Stimulated activated CD4-positive, alpha-beta T cell treated with anti-CD3 and anti-CD28 coated beads, Interleukin-15, amount 100 ng/mL, for 24 hours (primary cell): ENCODE measurements around the gene RAB11B.
"Not testable (repeated sequence)": the region's sequence is repeated elsewhere in the genome, so short reads cannot be mapped to it uniquely, and the experiment has no call there.

Experiments
- DNase-seq: peaks from one replicate; pipeline ENCODE4 v3.0.0-alpha.2; 2020

Gene RAB11B

GRCh38 chr19:8396563-8397203, 6.5 kb downstream of the RAB11B start:
- peak; percentile 77 for DNase-seq

GRCh38 chr19:8397271-8397670, 7.1 kb downstream of the RAB11B start:
- DNase-seq = no peak

GRCh38 chr19:8397746-8398310, 7.7 kb downstream of the RAB11B start:
- DNase-seq = no peak

GRCh38 chr19:8398311-8398771, 8.2 kb downstream of the RAB11B start:
- DNase-seq = no peak

GRCh38 chr19:8399681-8400188, 9.6 kb downstream of the RAB11B start:
- DNase-seq = no peak

GRCh38 chr19:8401981-8402411, 11.8 kb downstream of the RAB11B start:
- no peak for DNase-seq

GRCh38 chr19:8403098-8403819, 13.1 kb downstream of the RAB11B start:
- DNase-seq = no peak

GRCh38 chr19:8403820-8404109, 13.6 kb downstream of the RAB11B start:
- DNase-seq = no peak

- no peak for DNase-seq
Measured at GRCh38 chr19:8404391-8405151, 14.4 kb downstream of the RAB11B start.

- not testable (repeated sequence) for DNase-seq
Measured at GRCh38 chr19:8410718-8411117, 20.6 kb downstream of the RAB11B start.

- peak; percentile 97 for DNase-seq
Measured at GRCh38 chr19:8412783-8413628, 22.8 kb downstream of the RAB11B start, which contains the start of gene MARCHF2. MARCHF2 (plus strand) TSS chr19:8413305; CDS start chr19:8421841, 8,536 bp downstream.

GRCh38 chr19:8413629-8413995, 23.5 kb downstream of the RAB11B start:
- no peak for DNase-seq

GRCh38 chr19:8416796-8417195, 26.6 kb downstream of the RAB11B start:
- DNase-seq = no peak

- no peak for DNase-seq
Measured at GRCh38 chr19:8421484-8422461, 31.6 kb downstream of the RAB11B start.

- DNase-seq = no peak
Measured at GRCh38 chr19:8423817-8424223, 33.7 kb downstream of the RAB11B start.

GRCh38 chr19:8425331-8425730, 35.2 kb downstream of the RAB11B start:
- not testable (repeated sequence) for DNase-seq

GRCh38 chr19:8426283-8426682, 36.1 kb downstream of the RAB11B start:
- DNase-seq = no peak

- no peak for DNase-seq
Measured at GRCh38 chr19:8429044-8429443, 38.9 kb downstream of the RAB11B start.

- DNase-seq = no peak
Measured at GRCh38 chr19:8429826-8430225, 39.7 kb downstream of the RAB11B start.

GRCh38 chr19:8430650-8431049, 40.5 kb downstream of the RAB11B start:
- DNase-seq = no peak

GRCh38 chr19:8438236-8438635, 48.1 kb downstream of the RAB11B start:
- no peak for DNase-seq
